T47D (cell line): ENCODE measurements around the gene ALK.
"Not testable (repeated sequence)": the region's sequence is repeated elsewhere in the genome, so short reads cannot be mapped to it uniquely, and the experiment has no call there.

Experiments used
- DNase-seq, 2 experiments: peaks; one replicate each; pipeline versions ENCODE4 v3.0.0 to v3.0.0-alpha.2; 2011 to 2012; ENCODE audit warnings: low read depth in 1 of 2, low spot score in 1 of 2
- JUND ChIP-seq: IDR thresholded peaks from 2 replicates; pipeline ENCODE4 v1.6.1; 2012; ENCODE audit warnings: low read depth
- in situ Hi-C: cut with HindIII; loops from 2 replicates; pipeline ENCODE4 v1.10.0; 2016; ENCODE audit warnings: low sequenced_read_pairs, low pct_unique_long_range_greater_than_20kb

The ALK gene

GRCh38 chr2:29751390-29751789 lies 170.0 kb downstream of the ALK start:
- DNase-seq = no peak
- no peak for TF ChIP-seq JUND
- in situ Hi-C loops = no loop called here

DNA sequence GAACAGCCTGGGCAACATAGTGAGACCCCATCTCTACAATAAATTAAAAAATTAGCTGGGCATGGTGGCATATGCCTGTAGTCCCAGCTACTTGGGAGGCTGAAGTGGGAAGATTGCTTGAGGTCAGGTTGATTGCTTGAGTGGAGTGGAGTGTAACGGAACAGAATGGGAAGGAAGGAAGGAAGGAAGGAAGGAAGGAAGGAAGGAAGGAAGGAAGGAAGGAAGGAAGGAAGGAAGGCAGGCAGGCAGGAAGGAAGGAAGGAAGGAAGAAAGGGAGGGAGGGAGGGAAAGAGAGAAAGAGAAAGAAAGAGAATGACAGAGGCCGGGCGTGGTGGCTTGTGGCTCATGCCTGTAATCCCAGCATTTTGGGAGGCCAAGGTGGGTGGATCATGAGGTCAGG lies 170.9 kb downstream of the ALK start:
- DNase-seq, in situ Hi-C loops: not testable (repeated sequence)

- DNase-seq = no peak
- no peak for TF ChIP-seq JUND
- in situ Hi-C loops = no loop called here
These were observed 171.5 kb downstream of the ALK start for GRCh38 chr2:29749843-29750242.

DNA sequence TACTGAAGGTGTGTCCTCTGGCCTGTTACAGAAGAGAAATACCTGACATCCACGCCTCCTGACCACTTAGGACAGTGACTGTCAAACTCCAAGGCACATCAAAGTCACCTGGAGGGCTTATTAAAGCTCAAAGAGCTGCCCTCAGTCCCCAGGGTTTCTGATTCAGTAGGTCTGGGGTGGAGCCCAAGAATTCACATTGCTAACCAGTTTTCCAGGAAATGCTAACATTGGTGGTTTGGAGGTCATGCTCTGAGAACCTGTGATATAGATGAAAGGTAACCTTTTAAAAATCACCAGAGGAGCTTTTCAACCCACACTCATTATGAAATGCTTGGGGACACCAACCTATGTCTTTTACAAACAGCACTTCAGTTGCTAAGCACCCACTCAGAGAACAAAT lies 172.3 kb downstream of the ALK start:
- in situ Hi-C loops = no loop called here
- TF ChIP-seq JUND = no peak

GRCh38 chr2:29747786-29748470 lies 173.5 kb downstream of the ALK start:
- DNase-seq = no peak
- TF ChIP-seq JUND = no peak
- in situ Hi-C loops = no loop called here

More for the DNA sequence above, 172.3 kb downstream of the ALK start:
- no peak for DNase-seq

DNA sequence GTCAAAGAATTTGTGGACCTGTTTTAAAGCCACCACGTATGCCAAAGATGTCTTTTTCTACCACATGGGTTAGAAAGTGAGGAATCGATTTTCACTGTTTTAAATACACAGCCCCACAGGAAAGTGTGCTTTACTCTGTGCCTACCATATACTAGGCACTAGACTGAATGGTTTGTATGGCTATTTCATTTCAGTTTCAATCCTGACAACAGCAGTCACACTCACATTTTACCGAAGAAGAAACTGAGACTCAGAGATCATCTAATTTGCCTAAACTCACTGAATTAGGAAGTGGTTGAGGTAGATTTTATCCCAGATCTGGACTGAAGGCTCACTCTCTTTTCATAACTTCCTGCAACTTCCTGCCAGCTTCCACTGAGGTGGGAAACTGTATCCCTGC lies 176.4 kb downstream of the ALK start:
- no peak for DNase-seq
- in situ Hi-C loops = no loop called here
- TF ChIP-seq JUND = no peak

DNA sequence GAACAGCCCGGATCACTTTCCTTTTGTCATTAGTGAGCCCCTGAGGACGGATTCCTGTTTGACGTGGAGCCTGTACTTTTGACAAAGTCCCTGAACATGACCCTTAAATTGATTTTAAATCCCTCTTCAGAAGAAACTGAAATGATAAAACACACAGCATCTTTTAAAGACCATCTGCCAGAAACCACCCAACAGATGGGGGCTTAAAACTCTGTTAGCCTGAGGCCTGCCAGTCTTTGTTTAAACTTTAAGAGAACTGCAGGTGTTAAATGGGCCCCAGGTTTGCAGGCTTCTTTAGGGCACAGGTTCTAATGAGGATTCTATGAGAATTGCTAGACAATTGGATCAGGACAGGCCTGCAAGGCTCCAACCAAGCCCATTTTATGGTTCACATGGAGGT lies 177.9 kb downstream of the ALK start:
- no peak for DNase-seq
- in situ Hi-C loops = no loop called here
- TF ChIP-seq JUND = no peak

GRCh38 chr2:29742656-29743055 lies 178.7 kb downstream of the ALK start:
- in situ Hi-C loops = no loop called here
- TF ChIP-seq JUND = no peak
- no peak for DNase-seq

DNA sequence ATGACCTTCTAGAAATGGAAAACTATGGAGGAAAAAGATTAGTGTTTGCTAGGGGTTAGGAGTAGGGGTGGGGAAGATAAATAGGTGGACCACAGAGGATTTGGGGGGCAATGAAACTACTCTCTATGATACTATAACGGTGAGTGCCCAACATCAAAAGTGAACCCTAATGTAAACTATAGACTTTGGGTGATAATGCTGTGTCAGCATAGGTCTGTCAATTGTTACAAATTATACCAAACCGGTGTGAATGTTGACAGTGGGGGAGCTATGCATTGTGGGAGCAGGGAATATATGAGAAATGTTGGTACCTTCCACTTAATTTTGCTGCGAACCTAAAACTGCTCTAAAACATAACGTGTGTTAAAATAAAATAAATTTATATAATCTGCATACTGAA lies 180.3 kb downstream of the ALK start:
- TF ChIP-seq JUND = no peak
- in situ Hi-C loops = no loop called here
- DNase-seq = no peak

DNA sequence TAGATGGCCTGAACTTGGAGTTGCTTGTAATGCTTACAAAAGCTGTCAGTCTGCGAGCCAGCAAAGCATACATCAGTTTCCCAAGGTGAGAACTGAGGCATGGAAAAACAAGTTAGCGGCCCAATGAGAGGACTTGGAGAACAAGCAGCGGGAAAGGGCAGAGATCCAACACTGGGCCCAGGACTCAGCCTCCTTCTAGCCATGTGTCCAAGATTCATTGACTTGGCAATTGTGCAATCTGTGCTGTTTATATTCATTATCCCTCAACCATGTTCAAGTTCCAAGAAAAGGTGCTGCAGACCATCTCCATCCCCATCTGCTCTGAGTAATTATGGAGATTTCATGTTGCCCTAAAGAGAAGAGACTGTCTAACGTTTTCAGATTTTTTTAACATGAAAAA lies 187.4 kb downstream of the ALK start:
- no peak for DNase-seq
- TF ChIP-seq JUND = no peak
- in situ Hi-C loops = no loop called here

DNA sequence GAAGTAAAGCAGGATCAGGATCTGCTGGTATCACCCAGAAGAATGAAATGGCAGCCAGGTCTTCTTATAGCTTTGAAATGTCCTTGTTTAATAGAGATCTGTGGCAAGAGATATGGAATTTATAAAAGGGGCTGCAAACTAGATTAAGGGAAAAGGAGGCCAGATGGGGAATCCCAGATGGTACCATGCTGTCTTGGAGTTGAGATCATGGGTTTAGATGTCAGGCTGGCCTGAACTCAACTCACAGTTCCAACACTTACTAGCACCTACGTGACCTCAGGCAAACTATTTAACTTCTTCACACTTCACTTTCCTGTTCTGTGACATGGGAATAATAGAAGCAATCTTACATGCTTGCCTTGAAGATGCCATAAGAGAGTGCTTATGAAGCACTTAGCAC lies 188.2 kb downstream of the ALK start:
- no peak for TF ChIP-seq JUND
- in situ Hi-C loops = no loop called here
- DNase-seq = no peak

DNA sequence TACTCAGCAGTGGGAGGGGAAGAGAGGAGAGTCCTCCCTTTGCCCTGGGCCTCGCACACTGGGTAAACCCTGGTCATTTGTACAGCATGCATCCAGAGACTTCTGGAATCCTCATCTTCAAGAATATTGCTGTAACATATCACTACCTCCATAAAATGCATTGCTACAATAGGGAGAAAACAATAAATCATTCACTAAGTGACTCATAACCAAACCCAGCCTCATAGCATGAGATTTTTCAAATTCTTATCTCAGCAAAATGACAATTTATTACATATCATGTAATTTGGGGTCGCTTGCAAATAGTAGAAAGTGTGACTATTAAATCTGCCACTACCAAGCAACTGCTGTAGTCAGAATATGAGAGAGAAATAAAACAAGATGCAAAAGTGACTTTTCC lies 189.4 kb downstream of the ALK start:
- in situ Hi-C loops = no loop called here
- no peak for TF ChIP-seq JUND
- DNase-seq = no peak

GRCh38 chr2:29729932-29730331 lies 191.5 kb downstream of the ALK start:
- no peak for TF ChIP-seq JUND
- in situ Hi-C loops = no loop called here
- DNase-seq = no peak

DNA sequence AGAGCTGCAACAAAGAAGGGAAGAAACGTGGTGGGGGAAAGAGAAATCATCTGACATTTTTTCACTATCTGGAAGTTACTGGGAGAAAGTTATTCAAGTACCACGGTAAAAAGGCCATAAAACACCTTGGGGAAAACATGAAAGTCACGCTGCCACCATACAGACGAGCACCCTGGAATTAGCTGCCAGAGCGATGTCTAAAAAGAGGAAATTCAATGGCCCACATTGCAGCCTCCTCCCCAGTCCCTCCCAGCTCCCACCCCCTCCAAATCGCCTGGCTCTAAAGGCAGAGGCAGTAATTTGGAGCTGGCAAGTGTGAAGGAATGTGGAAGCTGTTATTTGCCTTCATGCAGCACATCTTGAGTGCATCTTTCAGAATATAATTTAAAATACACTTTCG lies 192.0 kb downstream of the ALK start:
- TF ChIP-seq JUND = no peak
- in situ Hi-C loops = no loop called here
- no peak for DNase-seq
